GM21576 (cell line): Measurements from ENCODE around the gene CEP112.
"Not testable (repeated sequence)": the region's sequence is repeated elsewhere in the genome, so short reads cannot be mapped to it uniquely, and the experiment has no call there.

Experiments used
- ATAC-seq: cut with Tn5 transposase; IDR thresholded peaks from one replicate; pipeline ENCODE4 v1.9.1; 2021; ENCODE audit warnings: mild to moderate bottlenecking, moderate library complexity; ENCODE audit not compliant: unreplicated experiment

The CEP112 gene

DNA sequence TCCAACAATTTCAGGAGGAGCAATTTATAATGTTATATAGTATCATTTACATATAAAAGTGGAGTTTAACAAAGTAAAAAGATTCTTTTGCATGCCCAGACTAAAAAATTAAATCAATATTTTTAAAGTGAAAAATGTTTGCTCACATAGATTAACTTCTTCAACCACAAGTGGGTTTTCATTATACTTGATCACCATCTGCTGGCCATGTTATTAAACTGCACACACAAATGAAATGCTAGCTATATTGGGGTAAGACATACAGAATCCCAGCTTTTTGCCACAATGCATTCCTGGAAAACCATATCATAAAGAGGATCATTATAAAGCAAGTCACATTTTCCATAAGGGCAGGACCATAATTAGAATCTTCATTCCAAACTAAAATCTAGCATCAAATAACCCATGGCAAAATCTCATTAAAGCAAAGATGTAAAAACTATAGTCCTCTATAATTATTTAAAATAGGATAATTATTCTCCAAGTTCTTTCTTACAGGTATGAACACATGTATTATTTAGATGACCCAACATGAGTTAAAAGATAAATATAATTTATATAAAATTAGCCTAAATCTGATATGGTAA lies 26.3 kb downstream of the CEP112 start:
- no peak for ATAC-seq

- ATAC-seq = not testable (repeated sequence)
These were observed 36.9 kb downstream of the CEP112 start for GRCh38 chr17:66155055-66155454.

- ATAC-seq = no peak
These were observed 39.2 kb downstream of the CEP112 start for GRCh38 chr17:66152756-66153155.

GRCh38 chr17:66150708-66151107 lies 41.2 kb downstream of the CEP112 start:
- no peak for ATAC-seq

DNA sequence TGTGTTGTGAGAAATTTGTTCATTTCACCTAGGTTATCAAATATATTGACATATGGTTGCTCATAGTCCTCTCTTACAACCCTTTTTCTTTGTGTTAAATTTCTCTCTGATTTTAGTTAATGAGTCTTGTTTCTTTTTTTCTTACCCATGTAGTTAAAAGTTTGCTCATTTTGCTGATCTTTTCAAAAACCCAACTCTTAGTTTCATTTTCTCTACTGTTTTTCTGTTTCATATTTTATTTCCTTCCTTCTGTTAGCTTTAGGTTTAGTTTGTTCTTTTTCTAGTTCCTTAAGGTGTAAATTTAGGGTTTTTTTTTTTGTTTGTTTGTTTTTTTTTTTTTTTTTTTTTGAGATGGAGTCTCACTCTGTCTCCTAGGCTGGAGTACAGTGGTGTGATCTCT lies 42.4 kb downstream of the CEP112 start:
- ATAC-seq = no peak

GRCh38 chr17:66146394-66146793 lies 45.5 kb downstream of the CEP112 start:
- ATAC-seq = no peak

- no peak for ATAC-seq
These were observed 48.2 kb downstream of the CEP112 start for GRCh38 chr17:66143657-66144282.

DNA sequence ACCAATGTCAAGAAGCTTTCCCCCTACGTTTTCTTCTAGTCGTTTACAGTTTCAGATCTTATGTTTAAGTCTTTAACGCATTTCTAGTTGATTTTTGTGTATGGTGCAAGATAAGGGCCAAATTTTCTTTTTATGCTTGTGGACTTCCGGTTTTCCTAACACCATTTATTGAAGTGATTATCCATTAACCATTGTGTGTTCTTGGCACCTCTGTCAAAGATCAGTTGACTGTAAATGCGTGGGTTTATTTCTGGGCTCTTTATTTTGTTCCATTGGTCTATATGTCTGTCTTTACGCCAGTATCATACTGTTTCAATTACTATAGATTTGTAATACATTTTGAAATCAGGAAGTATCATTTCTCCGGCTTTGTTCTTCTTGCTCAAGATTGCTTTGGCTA lies 49.5 kb downstream of the CEP112 start:
- no peak for ATAC-seq

GRCh38 chr17:66138120-66138519 lies 53.8 kb downstream of the CEP112 start:
- no peak for ATAC-seq

DNA sequence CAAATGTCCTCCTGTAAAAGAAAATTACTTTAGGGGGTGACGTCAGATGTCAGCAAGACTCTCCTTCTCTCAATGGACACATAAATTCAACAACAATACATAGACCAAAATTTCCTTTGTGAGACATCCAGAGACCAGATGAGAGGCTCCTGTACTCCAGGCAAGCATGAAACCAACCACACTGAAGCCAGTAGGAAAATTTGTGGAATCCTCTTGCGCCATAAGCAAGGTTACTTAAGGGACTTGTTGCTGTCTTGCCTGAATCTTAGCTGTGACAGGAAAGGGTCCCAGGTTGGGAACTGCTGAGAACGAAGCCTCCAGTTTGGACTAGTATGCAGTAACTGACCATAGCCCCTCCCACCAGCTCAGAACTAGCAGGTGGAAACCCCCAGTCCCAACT lies 56.0 kb downstream of the CEP112 start:
- ATAC-seq = no peak

- no peak for ATAC-seq
These were observed 56.7 kb downstream of the CEP112 start for GRCh38 chr17:66135219-66135618.

- no peak for ATAC-seq
These were observed 62.2 kb downstream of the CEP112 start for GRCh38 chr17:66129759-66130158.

GRCh38 chr17:66126231-66126630 lies 65.7 kb downstream of the CEP112 start:
- no peak for ATAC-seq

GRCh38 chr17:66123163-66123562 lies 68.8 kb downstream of the CEP112 start:
- no peak for ATAC-seq

- ATAC-seq = no peak
These were observed 76.7 kb downstream of the CEP112 start for GRCh38 chr17:66115246-66115645.

GRCh38 chr17:66114609-66115008 lies 77.3 kb downstream of the CEP112 start:
- no peak for ATAC-seq

DNA sequence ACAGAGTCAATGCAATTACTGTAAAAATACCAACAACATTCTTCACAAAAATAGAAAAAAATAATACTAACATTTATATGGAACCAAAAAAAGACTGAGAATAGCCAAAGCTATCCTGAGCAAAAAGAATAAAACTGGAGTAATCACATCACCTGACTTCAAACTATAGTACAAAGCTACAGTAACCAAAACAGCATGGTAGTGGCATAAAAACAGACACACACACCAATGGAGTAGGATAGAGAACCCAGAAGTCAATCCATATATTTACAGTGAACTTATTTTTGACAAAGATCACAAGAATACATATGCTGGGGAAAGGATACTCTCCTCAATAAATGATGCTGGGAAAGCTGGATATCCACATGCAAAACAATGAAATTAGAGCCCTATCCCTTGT lies 84.2 kb downstream of the CEP112 start:
- no peak for ATAC-seq

- no peak for ATAC-seq
These were observed 93.9 kb downstream of the CEP112 start for GRCh38 chr17:66098040-66098439.

GRCh38 chr17:66094727-66095126 lies 97.2 kb downstream of the CEP112 start:
- ATAC-seq = no peak

DNA sequence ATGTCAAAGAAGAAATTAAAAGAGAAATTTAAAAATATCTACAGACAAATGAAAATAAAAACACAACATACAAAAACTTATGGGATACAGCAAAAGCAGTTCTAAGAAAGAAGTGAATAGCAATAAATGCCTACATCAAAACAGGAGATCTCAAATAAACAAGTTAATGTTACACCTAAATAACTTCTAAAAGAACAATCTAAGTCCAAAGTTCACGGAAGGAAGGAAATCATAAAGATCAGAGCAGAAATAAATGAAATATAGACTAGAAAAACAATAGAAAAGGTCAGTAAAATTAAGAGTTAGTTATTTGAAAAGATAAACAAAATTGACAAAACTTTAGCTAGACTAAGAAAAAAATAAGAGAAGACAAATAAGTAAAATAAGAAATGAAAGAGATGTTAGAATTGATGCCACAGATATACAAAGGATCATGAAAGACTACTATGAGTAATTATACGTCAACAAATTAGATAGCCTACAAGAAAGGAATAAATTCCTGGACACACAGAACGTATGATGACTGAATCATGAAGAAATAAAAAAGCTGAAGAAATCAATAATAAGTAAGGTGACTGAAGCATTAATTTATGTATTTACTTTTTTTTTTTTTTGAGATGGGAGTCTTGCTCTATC lies 100.4 kb downstream of the CEP112 start:
- ATAC-seq = no peak

DNA sequence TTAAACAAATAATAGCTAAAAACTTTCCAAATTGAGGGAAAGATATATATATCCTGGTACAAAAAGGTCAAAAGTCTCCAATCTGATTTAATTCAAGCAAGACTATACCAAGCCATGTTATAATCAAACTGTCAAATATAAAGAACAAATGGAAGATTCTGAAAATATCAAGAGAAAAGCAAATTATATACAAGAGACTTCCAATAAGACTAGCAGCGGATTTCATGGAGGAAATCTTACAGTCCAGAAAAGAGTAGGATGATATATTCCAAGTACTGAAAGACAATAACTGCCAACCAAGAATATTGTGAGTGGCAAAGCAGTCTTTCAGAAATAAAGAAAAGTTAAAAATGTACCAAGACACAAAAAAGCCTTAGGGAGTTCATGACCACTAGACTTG lies 102.2 kb downstream of the CEP112 start:
- no peak for ATAC-seq

GRCh38 chr17:66088173-66088572 lies 103.8 kb downstream of the CEP112 start:
- ATAC-seq = no peak

GRCh38 chr17:66087073-66087472 lies 104.9 kb downstream of the CEP112 start:
- no peak for ATAC-seq
